ENCODE data around the gene AIFM3. TPM values are rescaled to one million over a fixed set of nuclear protein-coding genes. Genes with fewer than 3 reads are reported as not detected.
"Not testable (repeated sequence)": the region's sequence is repeated elsewhere in the genome, so short reads cannot be mapped to it uniquely, and the experiment has no call there.

The AIFM3 gene, protein sequence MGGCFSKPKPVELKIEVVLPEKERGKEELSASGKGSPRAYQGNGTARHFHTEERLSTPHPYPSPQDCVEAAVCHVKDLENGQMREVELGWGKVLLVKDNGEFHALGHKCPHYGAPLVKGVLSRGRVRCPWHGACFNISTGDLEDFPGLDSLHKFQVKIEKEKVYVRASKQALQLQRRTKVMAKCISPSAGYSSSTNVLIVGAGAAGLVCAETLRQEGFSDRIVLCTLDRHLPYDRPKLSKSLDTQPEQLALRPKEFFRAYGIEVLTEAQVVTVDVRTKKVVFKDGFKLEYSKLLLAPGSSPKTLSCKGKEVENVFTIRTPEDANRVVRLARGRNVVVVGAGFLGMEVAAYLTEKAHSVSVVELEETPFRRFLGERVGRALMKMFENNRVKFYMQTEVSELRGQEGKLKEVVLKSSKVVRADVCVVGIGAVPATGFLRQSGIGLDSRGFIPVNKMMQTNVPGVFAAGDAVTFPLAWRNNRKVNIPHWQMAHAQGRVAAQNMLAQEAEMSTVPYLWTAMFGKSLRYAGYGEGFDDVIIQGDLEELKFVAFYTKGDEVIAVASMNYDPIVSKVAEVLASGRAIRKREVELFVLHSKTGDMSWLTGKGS
- polyA plus RNA-seq (ENCODE audit: insufficient read depth in 1 of 5, insufficient read length in 5 of 5, low replicate concordance in 1 of 5): 1 to 10 TPM in 1 of 5 donors, under 1 TPM in 4; 0.50 to 1.1 (median 0.76) TPM
- long read RNA-seq, donor 1: 0 reads
- long read RNA-seq, donor 2: 0 reads
- long read RNA-seq, donor 3: 0 reads
- long read RNA-seq, donor 4: 0 reads
- long read RNA-seq, donor 5: 0 reads
- long read RNA-seq, donor 6: 0 reads
- long read RNA-seq, donor 7: 0 reads
- long read RNA-seq, donor 8: 0 reads

GRCh38 chr22:20966883-20967696, at the start of gene AIFM3:
TSS of gene AIFM3 (plus strand) at chr22:20967255. CDS start at chr22:20967945, 690 bp downstream.
- DNase-seq: no peak

DNA sequence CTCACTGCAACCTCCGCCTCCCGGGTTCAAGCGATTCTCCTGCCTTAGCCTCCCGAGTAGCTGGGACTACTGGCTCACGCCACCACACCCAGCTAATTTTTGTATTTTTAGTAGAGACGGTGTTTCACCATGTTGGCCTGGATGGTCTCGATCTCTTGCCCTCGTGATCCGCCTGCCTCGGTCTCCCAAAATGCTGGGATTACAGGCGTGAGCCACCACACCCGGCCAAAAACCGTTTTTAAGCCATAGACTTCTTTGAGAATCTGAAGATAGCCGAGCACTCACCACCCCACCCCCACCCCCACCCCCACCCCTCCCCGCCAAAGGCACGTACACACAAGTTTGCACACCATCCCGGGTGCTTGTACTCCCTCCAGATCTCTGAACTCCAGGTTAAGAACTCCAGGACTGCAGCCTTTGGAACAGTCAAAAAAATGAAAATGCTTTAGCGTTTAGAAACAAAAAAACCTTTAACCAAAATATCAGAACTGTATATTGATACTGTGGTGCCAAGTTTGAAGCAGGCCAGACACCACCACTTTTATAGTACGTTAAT, 48.3 kb upstream of the AIFM3 start:
- no peak for DNase-seq

DNA sequence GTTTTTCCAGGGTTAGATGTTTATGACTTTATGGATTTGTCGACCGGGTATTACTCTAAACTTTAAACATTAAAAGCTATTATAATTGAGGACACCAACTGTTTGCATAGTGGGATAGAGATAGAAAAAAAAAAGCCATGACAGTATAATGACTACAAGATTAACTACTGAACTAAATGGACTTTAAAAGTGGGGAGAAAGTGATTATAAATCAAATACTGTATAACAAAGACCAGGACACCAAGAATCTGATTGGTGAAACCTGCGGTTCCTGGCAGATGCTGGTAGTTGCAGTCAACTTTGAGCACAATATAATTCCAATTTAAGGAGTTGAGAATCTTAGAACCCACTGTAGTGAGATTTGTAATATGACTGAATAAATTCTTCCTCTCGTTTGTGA, 47.3 kb upstream of the AIFM3 start:
- DNase-seq: no peak

DNA sequence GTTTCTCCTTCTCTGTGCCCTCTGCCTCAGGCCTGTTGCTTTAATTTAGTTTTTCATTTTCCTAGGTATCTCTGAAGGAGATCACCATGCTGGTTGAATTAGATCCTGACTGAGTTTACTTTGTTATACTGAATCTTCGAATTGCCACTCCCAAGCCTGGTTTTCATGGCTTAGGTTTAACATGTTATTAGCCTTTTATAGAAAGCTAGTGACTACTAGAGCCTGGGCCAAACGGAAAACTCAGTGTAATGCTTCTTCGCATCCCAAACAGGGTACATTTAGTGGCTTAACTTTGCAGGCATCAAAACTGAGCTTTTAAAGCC, 46.2 kb upstream of the AIFM3 start:
- DNase-seq: no peak

- DNase-seq: no peak
Observed at GRCh38 chr22:20922141-20922751, 44.8 kb upstream of the AIFM3 start.

GRCh38 chr22:20926243-20926642, 40.8 kb upstream of the AIFM3 start:
- DNase-seq: no peak

DNA sequence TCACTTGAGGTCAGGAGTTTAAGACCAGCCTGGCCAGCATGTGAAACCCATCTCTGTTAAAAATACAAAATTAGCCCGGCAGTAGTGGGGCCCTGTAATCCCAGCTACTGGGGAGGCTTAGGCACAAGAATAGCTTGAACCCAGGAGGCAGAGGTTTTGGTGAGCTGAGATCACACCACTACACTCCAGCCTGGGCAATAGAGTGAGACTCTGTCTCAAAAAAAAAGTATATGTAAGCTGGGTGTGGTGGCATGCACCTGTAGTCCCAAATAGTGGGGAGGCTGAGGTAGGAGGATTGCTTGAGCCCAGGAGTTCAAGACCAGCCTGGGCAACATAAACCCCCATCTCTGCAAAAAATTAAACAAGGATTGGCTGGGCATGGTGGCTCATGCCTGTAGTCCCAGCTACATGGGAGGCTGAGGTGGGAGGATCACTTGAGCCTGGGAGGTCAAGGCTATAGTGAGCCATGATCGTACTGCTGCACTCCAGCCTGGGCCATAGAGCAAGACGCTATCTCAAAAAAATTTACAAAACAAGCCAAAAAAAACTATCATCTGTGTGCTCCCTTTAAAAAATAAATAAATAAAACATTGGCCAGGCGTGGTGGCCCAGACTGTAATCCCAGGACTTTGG, 39.0 kb upstream of the AIFM3 start:
- no peak for DNase-seq

DNA sequence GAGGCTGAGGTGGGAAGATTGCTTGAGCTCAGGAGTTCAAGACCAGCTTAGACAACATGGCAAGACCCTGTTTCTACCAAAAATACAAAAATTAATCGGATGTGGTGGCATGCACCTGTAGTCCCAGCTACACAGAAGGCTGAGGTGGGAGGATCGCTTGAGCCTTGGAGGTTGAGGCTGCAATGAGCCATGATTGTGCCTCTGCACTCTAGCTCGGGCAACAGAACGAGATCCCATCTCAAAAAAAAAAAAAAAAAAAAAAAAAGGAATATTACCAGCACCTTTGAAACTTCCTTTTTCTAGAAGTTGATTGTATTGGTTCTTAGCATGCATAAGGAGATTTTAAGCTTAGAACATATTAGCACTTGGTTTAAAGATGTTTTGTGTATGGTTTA, 38.5 kb upstream of the AIFM3 start:
- no peak for DNase-seq

GRCh38 chr22:20930004-20930403, 37.1 kb upstream of the AIFM3 start:
- DNase-seq: no peak

DNA sequence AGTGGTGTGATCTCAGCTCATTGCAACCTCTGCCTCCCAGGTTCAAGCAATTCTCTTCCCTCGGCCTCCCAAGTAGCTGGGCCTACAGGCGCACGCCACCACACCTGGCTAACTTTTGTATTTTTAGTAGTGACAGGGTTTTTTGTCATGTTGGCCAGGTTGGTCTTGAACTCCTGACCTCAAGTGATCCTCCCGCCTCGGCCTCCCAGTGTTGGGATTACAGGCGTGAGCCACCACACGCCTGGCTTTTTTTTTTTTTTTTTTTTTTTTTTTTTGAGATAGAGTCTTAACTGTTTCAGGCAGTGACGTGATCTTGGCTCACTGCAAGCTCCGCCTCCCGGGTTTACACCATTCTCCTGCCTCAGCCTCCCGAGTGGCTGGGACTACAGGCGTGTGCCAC, 36.6 kb upstream of the AIFM3 start:
- not testable (repeated sequence) for DNase-seq

DNA sequence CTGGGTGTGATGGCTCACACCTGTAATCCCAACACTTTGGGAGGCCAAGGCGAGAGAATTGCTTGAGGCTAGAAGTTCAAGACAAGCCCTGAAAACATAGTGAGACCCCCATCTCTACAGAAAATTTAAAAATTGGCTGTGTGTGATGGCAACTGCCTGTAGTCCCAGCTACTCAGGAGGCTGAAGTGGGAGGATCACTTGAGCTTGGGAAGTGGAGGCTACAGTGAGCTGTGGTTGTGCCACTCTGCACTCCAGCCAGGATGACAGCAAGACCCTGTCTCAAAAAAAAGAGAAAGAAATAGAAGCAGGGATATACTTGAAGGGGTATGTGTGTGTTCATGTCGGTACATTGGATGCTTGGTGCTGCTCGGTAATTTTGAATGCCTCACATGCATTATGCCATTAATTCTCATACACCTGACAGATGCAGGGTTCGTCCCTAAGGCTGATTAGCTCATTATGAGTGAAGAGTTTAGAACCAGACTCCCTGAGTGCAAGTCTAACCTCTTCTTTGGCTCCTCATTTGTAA, 35.9 kb upstream of the AIFM3 start:
- DNase-seq: no peak

- DNase-seq: no peak
Observed at GRCh38 chr22:20933910-20934309, 33.1 kb upstream of the AIFM3 start.

- not testable (repeated sequence) for DNase-seq
Observed at GRCh38 chr22:20935049-20935448, 32.0 kb upstream of the AIFM3 start.

DNA sequence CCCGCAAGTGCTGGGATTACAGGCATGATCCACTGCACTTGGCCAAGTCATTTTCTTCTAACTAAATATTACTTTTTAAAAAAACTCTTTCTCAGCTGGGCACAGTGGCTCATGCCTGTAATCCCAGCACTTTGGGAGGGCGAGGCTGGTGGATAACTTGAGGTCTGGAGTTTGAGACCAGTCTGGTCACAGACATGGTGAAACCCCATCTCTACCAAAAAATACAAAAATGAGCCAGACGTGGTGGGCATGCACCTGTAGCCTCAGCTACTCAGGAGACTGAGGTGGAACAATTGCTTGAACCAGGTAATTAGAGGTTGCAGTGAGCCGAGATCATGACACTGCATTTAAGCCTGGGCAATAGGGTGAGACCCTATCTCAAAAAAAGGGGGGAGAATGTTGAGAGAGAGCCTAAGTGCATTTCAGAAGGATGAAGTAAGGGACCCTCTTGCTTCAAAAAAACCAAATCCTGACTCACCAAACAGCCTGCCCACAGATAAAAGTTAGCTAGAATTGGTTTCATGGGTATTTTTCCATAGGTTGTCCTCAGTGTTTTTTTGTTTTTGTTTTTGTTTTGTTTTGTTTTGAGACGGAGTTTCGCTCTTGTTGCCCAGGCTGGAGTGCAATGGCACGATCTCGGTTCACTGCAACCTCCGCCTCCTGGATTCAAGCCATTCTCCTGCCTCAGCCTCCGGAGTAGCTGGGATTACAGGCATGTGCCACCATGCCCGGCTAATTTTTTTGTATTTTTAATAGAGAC, 31.1 kb upstream of the AIFM3 start:
- not testable (repeated sequence) for DNase-seq

DNA sequence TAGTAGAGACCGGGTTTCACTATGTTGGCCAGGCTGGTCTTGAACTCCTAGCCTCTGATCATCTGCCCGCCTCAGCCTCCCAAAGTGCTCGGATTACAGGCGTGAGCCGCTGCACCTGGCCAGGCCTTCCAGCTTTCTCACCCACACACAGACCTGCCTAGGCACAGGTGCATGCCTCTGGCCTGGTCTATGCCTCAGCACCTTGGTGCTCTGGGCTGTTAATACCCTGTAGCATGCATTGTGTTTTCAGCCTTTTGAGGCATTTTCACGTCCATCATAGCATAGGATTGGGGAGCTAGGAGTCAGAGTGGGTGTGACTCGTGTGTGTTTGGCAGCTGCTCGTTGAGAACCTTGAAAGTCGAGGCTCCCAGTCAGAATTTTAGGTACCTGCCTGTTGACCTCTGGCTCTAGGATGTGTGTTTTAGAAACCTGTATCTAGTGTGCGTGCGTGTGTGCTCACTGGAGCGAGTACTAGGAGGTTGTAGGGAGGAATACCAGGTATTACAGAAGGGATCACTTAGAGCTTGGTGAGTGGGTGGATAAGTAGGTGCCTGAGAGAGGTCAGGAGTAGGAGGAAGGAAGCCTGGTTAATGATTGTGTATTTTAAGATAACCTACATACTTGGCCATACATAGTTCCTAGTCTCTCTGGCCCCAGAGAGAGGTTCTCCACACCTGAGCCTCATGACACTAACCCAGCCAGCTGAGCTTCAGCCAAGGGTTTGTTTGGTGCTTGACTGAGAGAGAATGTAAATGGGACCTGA, 29.8 kb upstream of the AIFM3 start:
- peak in 1 of 2 donors; percentile 43 for DNase-seq

GRCh38 chr22:20937794-20938671, 29.0 kb upstream of the AIFM3 start:
- no peak for DNase-seq

GRCh38 chr22:20939457-20940185, 27.4 kb upstream of the AIFM3 start:
- DNase-seq: not testable (repeated sequence)

Measured in right lung (tissue), 10 donors.